ENCODE data around the gene ZG16B. TPM values are rescaled to one million over a fixed set of nuclear protein-coding genes. Genes with fewer than 3 reads are reported as not detected.

The ZG16B gene
- polyA plus RNA-seq, 4 donors = 0.42 to 0.50 (median 0.47) TPM; not detected in 1

DNA sequence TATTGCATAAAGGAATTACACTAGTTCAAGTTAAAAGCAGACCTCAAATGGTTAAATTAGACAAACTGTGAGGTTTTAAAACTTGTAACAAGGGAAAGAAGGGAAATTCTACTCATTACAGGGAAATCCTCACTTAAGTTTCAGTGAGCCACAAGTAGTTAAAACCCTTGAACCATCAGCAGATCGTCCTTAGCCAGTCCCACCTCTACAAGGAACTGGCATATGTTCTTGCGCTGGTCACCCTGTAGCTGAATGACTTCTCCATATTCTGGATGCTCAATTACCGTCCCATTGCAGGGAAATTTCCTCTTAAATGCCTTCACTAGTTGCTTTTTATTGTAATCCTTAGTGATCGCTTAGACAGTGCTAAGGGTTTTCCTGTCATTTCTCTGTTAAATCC is 7.6 kb upstream of the ZG16B start:
- no peak for DNase-seq (ENCODE audit: low read depth in 4 of 4, low spot score in 3 of 4)

GRCh38 chr16:2824626-2825025 is 5.5 kb upstream of the ZG16B start:
- no peak for DNase-seq (ENCODE audit: low read depth in 4 of 4, low spot score in 3 of 4)

DNA sequence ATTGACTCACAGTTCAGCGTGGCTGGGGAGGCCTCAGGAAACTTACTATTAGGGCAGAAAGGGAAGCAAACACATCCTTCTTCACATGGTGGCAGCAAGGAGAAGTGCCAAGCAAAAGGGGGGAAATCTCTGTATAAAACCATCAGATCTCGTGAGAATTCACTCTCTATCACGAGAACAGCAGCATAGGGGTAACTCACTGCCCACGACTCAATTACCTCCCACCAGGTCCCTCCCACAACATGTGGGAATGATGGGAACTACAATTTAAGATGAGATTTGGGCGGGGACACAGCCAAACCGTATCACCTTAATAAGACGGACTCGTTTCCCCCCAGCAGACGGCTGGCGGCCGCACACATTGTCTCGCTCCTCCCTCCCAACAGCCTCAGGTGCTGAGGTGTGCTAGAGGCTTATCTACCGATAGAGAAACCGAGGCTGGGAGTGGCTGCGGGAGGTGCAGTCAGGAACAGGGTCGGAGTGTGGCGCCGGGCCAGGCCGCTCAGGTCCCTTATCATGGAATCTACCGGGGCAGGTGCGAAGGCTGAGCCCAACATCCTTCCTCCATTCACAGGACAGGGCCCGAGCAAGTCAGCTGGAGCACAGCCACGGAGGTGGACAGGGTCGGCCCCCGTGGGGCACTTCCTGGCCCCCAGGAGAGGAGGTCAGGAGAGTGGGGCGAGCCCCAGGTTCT is 4.9 kb upstream of the ZG16B start:
- DNase-seq (ENCODE audit: low read depth in 4 of 4, low spot score in 3 of 4) = no peak

- no peak for DNase-seq (ENCODE audit: low read depth in 4 of 4, low spot score in 3 of 4)
Measured at GRCh38 chr16:2825906-2826305, 4.2 kb upstream of the ZG16B start.

DNA sequence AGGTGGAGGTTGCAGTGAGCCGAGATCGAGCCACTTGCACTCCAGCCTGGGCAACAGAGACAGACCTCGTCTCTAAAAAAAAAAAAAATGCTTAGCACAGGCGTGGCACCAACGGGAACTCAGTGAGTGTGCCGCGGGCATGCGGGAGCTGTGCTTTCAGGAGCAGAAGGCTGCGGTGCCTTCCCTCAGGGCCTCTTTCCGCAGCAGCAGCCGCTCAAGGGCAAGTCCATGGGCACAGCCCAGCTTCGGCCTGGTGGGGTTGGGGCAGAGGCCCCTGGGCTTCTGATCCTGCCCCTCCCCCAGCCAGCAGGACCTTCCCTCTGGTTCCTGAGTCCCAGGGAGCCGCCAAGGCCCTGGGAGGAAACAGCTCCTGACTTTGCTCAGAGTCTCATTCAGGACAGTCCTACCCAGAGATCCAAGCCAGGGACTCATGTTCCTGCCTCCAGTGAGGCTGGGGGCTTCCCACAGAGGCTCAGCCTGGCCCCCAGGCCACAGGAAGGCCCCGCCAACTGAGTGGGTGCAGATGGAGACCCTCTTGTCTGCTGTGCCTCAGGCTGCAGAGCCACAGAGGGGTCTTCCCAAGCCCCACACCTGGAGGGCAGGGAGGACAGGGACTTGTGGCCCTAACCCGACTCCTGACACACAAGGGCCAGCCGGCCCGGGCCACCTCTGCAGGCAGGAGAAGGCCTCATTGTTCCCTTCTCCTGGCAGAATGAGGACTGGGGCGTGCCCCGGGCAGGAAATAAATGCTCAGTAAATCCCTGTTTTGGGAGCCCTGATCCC is 3.3 kb upstream of the ZG16B start:
- no peak for DNase-seq (ENCODE audit: low read depth in 4 of 4, low spot score in 3 of 4)

DNA sequence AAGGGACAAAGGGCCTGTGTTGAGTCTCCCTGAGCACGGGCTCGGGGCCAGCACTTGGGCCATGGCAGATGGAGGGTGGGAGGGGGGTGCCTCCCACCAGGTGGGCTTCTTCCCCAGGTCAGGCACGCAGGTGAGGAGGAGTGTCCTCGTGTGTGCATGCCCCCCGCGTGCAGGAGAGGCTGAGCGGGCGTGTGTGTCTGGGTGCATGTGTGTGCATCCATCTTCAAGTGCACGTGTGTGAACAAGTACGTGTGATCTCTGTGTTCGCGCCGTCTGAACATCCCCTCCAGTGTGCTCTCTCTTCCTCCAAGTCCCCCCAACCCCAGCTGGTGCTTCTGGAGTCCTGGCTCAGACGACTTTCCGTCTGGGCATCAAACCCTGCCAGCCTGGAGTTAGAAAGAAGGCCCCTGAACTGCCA is 2.7 kb upstream of the ZG16B start:
- DNase-seq (ENCODE audit: low read depth in 4 of 4, low spot score in 3 of 4) = no peak

- DNase-seq (ENCODE audit: low read depth in 4 of 4, low spot score in 3 of 4) = no peak
Measured at GRCh38 chr16:2827831-2828520, 2.1 kb upstream of the ZG16B start.

GRCh38 chr16:2828521-2828840 is 1.6 kb upstream of the ZG16B start:
- DNase-seq (ENCODE audit: low read depth in 4 of 4, low spot score in 3 of 4) = no peak

- no peak for DNase-seq (ENCODE audit: low read depth in 4 of 4, low spot score in 3 of 4)
Measured at GRCh38 chr16:2828876-2829430, 1.1 kb upstream of the ZG16B start.

DNA sequence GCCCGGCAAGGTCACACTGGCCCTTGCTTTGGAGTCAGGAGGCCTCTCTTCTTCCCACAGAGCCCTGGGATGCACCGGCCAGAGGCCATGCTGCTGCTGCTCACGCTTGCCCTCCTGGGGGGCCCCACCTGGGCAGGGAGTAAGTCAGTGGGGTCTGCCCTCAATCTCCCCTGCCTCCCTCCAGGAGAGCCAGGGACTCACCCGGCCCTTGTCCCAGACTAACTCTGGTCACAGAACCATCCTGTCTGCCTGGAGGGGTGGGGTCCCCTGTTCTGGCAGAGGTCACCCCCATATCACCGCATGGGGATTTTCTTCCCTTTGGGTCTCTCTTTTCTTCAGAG is 222 bp downstream of the ZG16B start:
- DNase-seq (ENCODE audit: low read depth in 4 of 4, low spot score in 3 of 4) = no peak

GRCh38 chr16:2831203-2831602 is 1.1 kb downstream of the ZG16B start:
- no peak for DNase-seq (ENCODE audit: low read depth in 4 of 4, low spot score in 3 of 4)

DNA sequence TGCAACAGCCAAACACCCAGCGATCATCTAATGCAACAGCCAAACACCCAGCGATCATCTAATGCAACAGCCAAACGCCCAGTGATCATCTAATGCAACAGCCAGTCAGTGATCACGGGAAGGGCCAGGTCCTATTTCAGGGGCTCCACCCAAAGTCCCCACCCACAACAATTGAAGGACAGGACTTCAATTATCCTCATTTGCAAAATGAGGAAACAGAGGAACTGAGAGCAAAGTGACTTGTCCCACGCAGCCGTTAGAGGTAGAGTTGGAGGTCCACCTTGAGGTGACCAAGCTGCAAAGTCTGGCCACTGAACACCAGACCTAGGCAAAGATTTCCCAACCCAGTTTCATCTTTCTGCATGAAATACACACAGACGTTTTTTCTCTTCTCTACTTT is 3.7 kb downstream of the ZG16B start:
- DNase-seq (ENCODE audit: low read depth in 4 of 4, low spot score in 3 of 4) = no peak

DNA sequence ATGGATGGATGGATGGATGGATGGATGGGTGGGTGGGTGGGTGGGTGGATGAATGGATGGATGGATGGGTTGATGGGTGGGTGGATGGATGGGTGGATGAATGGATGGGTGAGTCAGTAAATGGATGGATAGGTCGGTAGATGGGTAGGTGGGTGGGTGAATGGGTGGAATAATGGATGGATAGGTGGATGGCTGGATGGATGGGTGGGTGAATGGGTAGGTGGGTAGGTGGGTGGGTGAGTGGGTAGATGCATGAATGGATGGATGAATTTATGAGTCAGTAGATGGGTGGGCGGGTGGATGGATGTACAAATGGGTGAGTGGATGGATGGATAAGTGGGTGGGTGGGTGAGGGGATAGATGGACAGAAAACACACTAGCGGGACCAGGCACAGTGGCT is 4.9 kb downstream of the ZG16B start:
- no peak for DNase-seq (ENCODE audit: low read depth in 4 of 4, low spot score in 3 of 4)

GRCh38 chr16:2835638-2836493 is 5.8 kb downstream of the ZG16B start:
- no peak for DNase-seq (ENCODE audit: low read depth in 4 of 4, low spot score in 3 of 4)

GRCh38 chr16:2836646-2837508 is 6.8 kb downstream of the ZG16B start:
- DNase-seq (ENCODE audit: low read depth in 4 of 4, low spot score in 3 of 4) = no peak

- peak in 1 of 4 donors; percentile 39 for DNase-seq (ENCODE audit: low read depth in 4 of 4, low spot score in 3 of 4)
Measured at GRCh38 chr16:2838928-2839327, 8.8 kb downstream of the ZG16B start.

GRCh38 chr16:2839650-2840450 is 9.7 kb downstream of the ZG16B start:
- DNase-seq (ENCODE audit: low read depth in 4 of 4, low spot score in 3 of 4) = no peak

GRCh38 chr16:2840914-2841313 is 10.8 kb downstream of the ZG16B start:
- DNase-seq (ENCODE audit: low read depth in 4 of 4, low spot score in 3 of 4) = no peak

All from left renal pelvis (tissue), 4 donors.